Stomach (tissue), 4 donors: ENCODE results near the gene EIF5A2.

ENCODE experiments used
- EP300 ChIP-seq: sonication (generic); formaldehyde crosslinking; IDR thresholded peaks from one replicate; pipeline ENCODE4 v1.6.1; 2017; ENCODE audit warnings: antibody characterized with exemption
- POLR2A ChIP-seq, 4 donors: fragments of 450-650 bp; IDR thresholded peaks; one replicate each; pipeline ENCODE4 v1.6.1; 2016; ENCODE audit warnings: antibody characterized with exemption in 4 of 4, control low read depth in 2 of 4, mild to moderate bottlenecking in 1 of 4, moderate library complexity in 1 of 4
- POLR2AphosphoS5 ChIP-seq, 3 donors: sonication (generic); formaldehyde crosslinking; IDR thresholded peaks; one replicate each; pipeline ENCODE4 v1.6.1; 2016; ENCODE audit warnings: antibody characterized with exemption in 3 of 3
- TF ChIP-seq, protein P1 (sequence below), 7 experiments: fragments of 450-650 bp in 4 of 7; fragments of 200-600 bp in 3 of 7; sonication (generic) in 3 of 7; IDR thresholded peaks; one replicate each; pipeline ENCODE4 v1.5.1; 2016 to 2019; ENCODE audit warnings: antibody characterized with exemption in 7 of 7, control low read depth in 2 of 7, mild to moderate bottlenecking in 1 of 7

DNA sequence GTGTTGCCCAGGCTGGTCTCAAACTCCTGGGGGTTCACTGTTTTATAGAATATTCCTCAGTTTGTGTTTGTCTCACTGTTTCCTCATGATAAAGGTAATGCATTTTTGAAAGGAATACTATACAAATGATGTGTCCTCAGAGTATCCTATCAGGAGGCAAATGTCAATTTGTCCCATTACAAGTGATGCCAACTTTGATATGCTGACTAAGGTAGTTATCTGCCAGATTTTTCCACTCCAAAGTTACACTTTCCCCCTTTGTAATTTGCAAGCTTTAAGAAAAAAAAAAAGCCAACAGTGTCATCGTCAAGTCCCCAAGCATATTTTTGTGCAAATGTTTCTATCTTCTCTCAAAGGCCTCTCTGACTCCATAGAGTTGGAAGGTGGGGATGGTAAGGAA, 9.0 kb downstream of the EIF5A2 start:
- TF ChIP-seq, protein P1, sequence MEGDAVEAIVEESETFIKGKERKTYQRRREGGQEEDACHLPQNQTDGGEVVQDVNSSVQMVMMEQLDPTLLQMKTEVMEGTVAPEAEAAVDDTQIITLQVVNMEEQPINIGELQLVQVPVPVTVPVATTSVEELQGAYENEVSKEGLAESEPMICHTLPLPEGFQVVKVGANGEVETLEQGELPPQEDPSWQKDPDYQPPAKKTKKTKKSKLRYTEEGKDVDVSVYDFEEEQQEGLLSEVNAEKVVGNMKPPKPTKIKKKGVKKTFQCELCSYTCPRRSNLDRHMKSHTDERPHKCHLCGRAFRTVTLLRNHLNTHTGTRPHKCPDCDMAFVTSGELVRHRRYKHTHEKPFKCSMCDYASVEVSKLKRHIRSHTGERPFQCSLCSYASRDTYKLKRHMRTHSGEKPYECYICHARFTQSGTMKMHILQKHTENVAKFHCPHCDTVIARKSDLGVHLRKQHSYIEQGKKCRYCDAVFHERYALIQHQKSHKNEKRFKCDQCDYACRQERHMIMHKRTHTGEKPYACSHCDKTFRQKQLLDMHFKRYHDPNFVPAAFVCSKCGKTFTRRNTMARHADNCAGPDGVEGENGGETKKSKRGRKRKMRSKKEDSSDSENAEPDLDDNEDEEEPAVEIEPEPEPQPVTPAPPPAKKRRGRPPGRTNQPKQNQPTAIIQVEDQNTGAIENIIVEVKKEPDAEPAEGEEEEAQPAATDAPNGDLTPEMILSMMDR (IDR thresholded peaks at IDR 0.05) = no peak
- no peak for TF ChIP-seq POLR2A (IDR thresholded peaks at IDR 0.05)
- TF ChIP-seq POLR2AphosphoS5 (IDR thresholded peaks at IDR 0.05) = no peak
- no peak for TF ChIP-seq EP300
